Bronchial epithelial cell (primary cell): ENCODE measurements around the gene IL22. TPM values are rescaled to one million over a fixed set of nuclear protein-coding genes. Genes with fewer than 3 reads are reported as not detected.

Experiments
- DNase-seq: peaks from one replicate; pipeline ENCODE4 v3.0.0-alpha.2; 2010; ENCODE audit warnings: low read depth
- FAIRE-seq: peaks from 2 replicates; lab custom pipeline; 2011; peaks lifted over from hg19 to GRCh38; lab: Jason Lieb, UNC
- H3K27me3 ChIP-seq: 2 replicates; pipeline ENCODE4 v1.5.1; 2011; ENCODE audit warnings: low read length; ENCODE audit not compliant: control insufficient read depth, insufficient read depth
- H3K36me3 ChIP-seq: 2 replicates; pipeline ENCODE4 v1.5.1; 2011; ENCODE audit warnings: low read length; ENCODE audit not compliant: control insufficient read depth, insufficient read depth
- H3K4me3 ChIP-seq: 2 replicates; pipeline ENCODE4 v1.5.1; 2011; ENCODE audit warnings: mild to moderate bottlenecking, low read depth, low read length, control low read depth
- CTCF ChIP-seq: IDR thresholded peaks from 2 replicates; pipeline ENCODE4 v1.5.1; 2011; ENCODE audit warnings: mild to moderate bottlenecking, moderate library complexity, low read length, control low read depth, inconsistent platforms; ENCODE audit not compliant: insufficient read depth, severe bottlenecking
- total RNA-seq: library from RNA; depleted of rRNA; stranded (reverse); fragments of >200 nt; gene quantifications from 2 replicates; pipeline ENCODE4 v1.2.1, GENCODE V29; 2014

The IL22 gene
- total RNA-seq, 1 donor from 2014 or later: not detected

GRCh38 chr12:68235576-68235975, 17.8 kb downstream of the IL22 start:
- FAIRE-seq (no peak), DNase-seq (no peak)
- no peaks in the 10 kb centered on the region for H3K27me3 ChIP-seq
- TF ChIP-seq CTCF: no peak
- no peak overlapping the region for H3K4me3 ChIP-seq
- H3K36me3 ChIP-seq: no peaks in the 10 kb centered on the region

- H3K36me3 ChIP-seq: no peaks in the 10 kb centered on the region
- DNase-seq (no peak), FAIRE-seq (no peak)
- no peak overlapping the region for H3K4me3 ChIP-seq
- no peaks in the 10 kb centered on the region for H3K27me3 ChIP-seq
- no peak for TF ChIP-seq CTCF
These were observed 19.3 kb downstream of the IL22 start for GRCh38 chr12:68234140-68234539.

- Histone ChIP-seq H3K36me3 (no peaks in the 10 kb centered on the region), H3K4me3 (no peak overlapping the region), H3K27me3 (no peaks in the 10 kb centered on the region)
- TF ChIP-seq CTCF: no peak
- DNase-seq: no peak
- no peak for FAIRE-seq
These were observed 19.9 kb downstream of the IL22 start for GRCh38 chr12:68233498-68233897.

- FAIRE-seq: no peak
- Histone ChIP-seq H3K36me3 (no peaks in the 10 kb centered on the region), H3K4me3 (no peak overlapping the region), H3K27me3 (no peaks in the 10 kb centered on the region)
- TF ChIP-seq CTCF: no peak
- DNase-seq: no peak
These were observed 21.7 kb downstream of the IL22 start for GRCh38 chr12:68231691-68232090.

- no peaks in the 10 kb centered on the region for H3K36me3 ChIP-seq
- no peak for DNase-seq
- H3K4me3 ChIP-seq: no peak overlapping the region
- H3K27me3 ChIP-seq: no peaks in the 10 kb centered on the region
- FAIRE-seq: no peak
- no peak for TF ChIP-seq CTCF
These were observed 22.2 kb downstream of the IL22 start for GRCh38 chr12:68231229-68231628.

GRCh38 chr12:68229956-68230355, 23.4 kb downstream of the IL22 start:
- no peak overlapping the region for H3K4me3 ChIP-seq
- peak; percentile 52 for DNase-seq
- FAIRE-seq: no peak

More at GRCh38 chr12:68229956-68230355, 23.4 kb downstream of the IL22 start:
- TF ChIP-seq CTCF: no peak
- no peaks in the 10 kb centered on the region for H3K36me3 ChIP-seq
- H3K27me3 ChIP-seq: no peaks in the 10 kb centered on the region
